Stimulated activated CD4-positive, alpha-beta T cell treated with anti-CD3 and anti-CD28 coated beads, Interleukin-1b, Interleukin-23, amount 100 ng/mL, for 24 hours (primary cell): ENCODE data around the gene LRRFIP1.
"Not testable (repeated sequence)": the region's sequence is repeated elsewhere in the genome, so short reads cannot be mapped to it uniquely, and the experiment has no call there.

Source experiments
- DNase-seq, 4 experiments: peaks; one replicate each; pipeline ENCODE4 v3.0.0-alpha.2; 2020; ENCODE audit warnings: low read depth in 4 of 4, low spot score in 1 of 4

Gene LRRFIP1, protein sequence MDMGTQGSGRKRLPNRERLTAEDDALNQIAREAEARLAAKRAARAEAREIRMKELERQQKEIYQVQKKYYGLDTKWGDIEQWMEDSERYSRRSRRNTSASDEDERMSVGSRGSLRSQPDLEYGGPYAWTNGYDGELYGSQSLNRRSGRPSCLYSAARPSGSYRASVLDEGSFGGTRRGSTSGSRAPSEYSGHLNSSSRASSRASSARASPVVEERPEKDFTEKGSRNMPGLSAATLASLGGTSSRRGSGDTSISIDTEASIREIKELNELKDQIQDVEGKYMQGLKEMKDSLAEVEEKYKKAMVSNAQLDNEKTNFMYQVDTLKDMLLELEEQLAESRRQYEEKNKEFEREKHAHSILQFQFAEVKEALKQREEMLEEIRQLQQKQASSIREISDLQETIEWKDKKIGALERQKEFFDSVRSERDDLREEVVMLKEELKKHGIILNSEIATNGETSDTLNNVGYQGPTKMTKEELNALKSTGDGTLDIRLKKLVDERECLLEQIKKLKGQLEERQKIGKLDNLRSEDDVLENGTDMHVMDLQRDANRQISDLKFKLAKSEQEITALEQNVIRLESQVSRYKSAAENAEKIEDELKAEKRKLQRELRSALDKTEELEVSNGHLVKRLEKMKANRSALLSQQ

DNA sequence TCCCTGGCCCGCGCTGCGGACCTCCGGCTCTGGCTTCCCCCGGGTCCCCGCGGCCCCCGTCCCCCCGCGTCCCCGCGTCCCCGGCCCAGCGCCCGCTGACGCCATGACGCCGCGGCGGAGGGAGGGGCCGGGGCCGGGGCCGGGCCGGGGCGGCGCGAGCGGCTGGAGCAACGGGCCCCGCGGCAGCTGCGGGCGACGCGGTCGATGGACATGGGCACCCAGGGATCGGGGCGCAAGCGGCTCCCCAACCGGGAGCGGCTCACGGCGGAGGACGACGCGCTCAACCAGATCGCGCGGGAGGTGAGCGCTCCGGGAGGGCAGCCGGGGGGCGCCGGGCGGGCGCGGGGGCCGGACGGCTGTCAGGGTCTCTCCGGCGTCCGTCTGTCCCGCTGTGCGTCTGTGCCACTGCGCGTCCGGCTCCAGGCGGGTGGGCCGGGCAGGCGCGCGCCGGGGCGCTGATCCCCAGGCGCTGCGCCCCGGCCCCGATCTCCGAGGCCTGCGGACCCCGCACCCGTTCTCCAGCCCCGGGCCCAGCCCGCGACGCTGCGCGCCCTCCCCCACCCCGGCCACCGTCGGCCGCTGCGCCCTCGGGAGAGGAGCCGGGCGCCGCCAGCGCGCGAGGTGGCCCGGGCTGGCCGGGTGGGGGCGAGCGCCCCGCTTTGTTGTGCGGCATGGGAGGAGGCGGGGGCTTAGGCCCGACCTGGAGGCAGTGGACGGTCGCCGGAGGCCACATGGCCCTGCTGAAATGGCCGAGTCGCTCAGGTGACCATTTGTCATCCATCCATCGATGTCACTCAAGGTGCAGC is at the start of gene LRRFIP1:
TSS of gene LRRFIP1 (plus strand) at position 147 of the 806 bp plus-strand sequence. CDS start at position 205, 58 bp downstream.
- peak in 1 of 4 experiments; percentile 19 for DNase-seq

DNA sequence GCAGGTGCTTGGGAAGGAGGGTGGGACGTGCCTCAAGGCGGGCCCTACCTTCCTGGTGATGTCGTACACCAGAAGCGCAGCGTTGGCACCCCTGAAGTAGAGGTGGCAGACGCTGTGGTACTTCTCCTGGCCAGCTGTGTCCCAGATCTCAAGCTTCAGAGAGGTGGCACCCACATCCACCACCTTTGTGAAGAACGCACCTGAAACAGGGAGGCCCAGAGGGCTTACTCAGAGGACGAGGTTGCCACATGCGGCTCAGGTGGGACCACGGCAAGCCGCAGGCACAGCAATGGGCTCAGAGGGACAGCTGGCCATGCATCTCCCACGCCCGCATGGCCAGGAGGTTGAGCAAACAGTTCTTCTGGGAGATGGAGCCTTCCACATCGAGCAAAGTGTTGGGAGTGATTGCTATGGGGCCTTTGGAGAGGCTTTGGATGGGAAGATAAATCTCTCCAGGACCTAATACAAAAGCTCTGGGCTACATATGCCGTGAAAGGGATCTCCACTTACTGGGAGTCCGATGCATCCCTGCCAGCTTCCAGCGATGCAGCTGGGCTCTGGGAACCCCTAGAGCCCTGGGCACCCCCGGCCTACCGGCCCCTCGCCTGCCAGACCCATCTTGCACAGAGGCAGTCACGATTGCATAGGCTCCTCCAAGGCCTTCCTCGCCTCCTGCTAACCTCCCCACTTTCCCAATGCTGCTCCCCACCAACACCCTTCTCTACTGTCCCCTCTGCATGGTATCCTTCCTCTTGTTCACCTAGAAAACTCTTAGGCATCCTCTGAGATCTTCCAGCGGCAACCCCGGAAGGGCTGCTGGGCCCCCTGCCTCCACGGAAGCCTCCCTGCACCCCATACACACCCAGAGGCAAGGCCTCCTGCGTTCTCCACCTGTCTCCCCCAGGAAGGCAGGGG is 49.2 kb upstream of the LRRFIP1 start:
- no peak for DNase-seq

DNA sequence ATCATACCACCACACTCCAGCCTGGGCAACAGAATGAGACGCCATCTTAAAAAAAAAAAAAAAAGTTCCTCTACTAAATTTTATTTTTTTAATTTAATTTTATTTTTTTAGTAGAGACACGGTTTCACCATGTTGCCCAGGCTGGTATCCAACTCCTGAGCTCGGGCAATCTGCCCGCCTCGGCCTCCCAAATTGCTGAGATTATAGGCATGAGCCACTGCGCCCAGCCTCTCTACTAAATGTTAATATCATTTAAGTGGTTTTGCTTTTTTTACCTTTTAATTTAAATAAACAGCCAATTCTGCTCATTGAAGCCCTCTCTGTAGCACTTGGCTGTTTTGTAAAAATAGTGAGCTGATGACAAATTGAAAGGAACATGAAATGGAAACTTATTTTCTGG is 46.1 kb upstream of the LRRFIP1 start:
- DNase-seq = no peak

DNA sequence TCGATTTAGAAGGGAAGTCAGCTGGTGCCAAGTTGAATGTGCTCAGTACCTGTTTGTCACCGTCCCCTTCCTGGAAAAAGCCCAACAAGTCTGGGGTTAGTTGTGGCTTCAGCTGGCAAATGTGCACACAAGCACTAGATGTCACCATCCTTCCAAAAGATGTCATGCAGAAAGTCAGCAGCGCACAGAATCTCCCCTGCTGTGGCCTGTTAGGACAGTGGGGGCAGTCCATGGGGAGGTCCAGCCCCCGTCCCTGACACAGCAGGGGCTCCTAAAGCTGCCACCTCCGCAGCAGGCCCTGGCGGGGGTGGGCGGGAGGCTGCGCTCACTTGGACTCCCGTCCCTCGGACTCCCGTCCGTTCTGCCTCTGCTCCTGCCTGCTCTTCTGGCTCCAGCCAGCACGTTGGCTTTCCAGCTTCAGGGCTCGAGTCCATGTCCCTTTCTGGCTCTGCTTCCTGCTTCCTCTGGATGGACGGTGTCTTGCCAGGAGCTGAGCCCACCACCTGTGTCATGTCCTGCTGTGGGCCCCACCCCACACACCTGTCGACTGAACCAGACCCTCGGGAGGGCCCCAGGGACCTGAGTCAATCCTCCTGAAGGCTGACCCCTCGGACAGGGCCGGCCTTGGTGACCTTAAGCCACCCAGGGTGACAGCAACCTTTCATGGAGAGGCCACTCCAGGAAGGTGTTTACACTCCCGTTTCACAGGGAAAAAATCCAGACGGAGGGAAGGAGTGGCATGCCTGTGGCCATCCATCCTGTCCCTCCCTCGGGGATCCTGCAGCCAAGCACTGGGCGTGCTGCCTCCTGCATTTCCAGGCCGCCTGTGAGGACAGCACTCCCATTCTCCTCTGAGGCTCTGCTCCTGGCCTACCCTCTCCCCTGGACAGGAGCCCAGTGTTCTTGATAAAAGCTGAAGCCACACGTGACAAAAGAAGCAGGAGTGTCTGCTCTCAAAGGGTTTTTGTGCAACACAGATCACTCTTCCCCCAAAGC is 45.3 kb upstream of the LRRFIP1 start:
- peak in 2 of 4 experiments; percentile 15 to 36 for DNase-seq

DNA sequence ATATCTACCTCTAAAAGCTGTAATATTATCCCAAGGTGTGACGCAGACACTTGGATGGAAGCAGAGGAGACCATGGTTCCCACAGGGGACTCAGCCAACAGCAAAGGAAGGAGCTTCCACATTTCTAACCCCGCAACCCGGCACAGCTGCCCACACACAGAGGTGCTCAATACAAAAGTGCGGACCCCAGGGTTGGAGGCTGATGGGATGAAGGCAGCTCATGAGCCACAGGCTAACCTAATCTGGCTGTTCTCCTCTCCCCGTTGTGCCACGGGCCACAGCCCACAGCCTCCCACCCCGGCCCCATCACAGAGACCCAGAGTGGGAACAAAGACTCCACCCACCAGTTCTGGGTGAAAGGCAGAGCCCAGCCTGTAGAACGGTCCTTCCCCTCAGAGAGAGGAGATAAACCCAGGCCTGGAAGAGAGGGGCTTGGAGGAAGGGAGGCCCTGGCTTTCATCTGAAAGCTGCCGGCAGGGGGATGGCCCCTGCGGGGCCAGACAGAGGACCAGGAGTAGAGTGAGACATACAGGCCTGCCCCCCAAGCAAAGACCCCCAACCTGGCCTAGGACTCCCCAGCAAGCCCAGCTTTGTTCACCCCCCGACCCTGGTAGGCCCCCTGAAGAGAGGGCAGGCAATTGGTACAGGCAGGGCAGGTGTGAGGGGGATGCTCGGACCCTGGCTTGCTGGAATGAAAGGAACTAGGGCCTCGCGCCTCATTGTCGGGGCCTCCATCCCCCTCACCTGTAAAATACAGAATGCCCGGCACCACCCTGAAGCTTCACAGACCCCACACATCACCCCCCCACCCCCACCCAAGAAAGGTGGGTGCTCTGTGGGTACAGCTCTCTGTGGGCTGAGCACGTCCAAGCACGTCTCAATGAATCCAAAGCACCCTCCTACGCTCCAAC is 43.7 kb upstream of the LRRFIP1 start:
- DNase-seq = no peak

DNA sequence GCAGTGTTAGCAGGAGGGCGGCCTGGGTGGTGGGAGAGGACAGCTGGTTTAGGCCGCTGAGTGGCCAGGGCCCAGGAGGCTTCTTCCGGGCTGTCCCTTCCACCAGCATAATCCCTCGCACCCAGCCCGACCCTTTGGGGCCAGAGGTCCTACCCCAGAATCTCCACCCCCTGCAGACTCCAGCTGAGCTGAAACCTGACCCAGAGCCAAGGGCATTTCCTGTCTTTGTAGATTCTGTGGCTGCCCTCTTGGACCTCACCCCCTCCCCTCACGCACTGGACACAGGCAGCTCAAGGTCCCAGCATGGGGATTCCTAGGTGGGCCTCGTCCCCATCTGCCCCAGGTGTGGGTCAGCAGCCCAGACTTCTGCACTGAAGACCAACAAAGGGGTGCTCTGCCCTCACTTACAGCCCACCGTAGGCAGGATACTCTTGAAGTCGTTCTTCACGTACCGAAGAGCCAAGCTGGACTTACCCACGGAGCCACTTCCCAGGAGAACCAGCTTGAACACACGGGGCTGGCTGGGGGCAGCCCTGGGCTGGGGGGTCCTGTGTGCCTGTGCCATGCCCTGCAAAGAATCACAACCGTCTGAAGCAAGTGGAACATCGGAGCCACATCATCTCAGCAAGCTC is 41.7 kb upstream of the LRRFIP1 start:
- no peak for DNase-seq

DNA sequence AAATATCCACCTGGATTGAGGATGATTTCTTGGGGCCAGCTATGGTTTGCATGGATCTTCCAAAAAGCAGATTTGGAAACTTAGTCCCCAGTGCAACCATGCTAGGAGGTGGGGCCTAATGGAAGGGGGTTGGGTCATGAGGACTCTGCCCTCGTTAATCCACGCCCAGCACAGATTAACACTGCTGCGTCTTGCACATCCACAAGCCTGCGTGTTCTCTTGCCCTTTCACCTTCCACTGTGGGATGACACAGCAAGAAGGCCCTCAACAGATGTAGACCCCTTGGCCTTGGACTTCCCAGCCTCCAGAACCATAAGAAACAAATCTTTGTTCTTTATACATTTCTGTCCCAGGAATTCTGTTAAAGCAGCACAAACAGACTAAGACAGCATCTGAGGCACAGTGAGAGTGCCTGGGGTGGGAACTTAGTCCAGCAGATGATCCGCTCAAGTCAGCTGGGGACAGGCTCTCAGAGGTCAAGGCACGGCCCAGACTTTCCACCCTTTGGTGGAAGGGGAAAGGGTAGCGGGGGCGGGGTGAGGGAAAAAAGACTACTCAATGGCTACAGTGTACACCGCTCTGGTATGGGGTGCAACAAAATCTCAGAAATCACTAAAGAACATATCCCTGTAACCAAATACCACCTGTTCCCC is 39.2 kb upstream of the LRRFIP1 start:
- no peak for DNase-seq

DNA sequence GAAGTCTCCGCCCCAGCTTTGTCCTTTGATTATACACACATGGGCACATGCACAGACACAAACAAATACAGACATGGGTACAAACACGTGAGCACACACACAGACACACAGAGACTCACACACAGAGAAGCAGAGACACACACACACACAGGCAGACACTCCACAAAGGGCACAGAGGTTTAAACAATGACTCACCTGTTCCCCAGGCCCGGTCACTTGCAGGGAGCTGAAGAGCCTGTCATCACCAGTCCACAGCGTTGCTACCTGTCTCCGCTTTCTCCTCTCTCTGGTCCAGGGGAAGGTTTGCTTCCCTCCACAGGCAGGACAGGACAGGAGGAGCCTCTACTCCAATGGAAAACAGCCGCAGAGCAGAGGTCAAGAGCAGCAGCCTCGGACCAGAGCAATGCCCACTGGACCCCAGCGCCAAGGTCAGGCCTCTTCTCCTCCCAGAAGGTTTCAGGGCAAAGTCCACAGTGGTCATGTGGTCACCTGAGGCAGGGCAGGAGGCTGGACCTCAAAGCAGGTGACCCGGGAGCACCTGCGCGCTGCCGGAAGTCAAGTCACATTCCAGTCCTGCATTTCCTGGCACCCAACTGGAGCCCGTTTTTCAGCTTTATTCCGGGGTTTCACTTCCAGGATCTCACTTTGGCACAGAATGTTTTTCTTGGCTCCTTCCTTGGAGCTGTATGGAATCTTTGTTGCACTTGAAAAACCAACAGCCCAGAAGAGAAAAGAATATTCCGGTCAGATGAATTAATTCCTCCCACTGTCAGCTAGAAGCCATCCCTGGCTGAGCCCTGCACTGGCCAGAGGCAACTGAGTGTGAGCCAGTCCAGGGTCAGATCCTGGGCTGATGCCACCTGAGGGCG is 36.9 kb upstream of the LRRFIP1 start, which contains the start of gene RAB17:
TSS of gene RAB17 (minus strand) at position 463 of the 869 bp plus-strand sequence. CDS start 4,580 bp downstream, outside the sequence.
- no peak for DNase-seq

DNA sequence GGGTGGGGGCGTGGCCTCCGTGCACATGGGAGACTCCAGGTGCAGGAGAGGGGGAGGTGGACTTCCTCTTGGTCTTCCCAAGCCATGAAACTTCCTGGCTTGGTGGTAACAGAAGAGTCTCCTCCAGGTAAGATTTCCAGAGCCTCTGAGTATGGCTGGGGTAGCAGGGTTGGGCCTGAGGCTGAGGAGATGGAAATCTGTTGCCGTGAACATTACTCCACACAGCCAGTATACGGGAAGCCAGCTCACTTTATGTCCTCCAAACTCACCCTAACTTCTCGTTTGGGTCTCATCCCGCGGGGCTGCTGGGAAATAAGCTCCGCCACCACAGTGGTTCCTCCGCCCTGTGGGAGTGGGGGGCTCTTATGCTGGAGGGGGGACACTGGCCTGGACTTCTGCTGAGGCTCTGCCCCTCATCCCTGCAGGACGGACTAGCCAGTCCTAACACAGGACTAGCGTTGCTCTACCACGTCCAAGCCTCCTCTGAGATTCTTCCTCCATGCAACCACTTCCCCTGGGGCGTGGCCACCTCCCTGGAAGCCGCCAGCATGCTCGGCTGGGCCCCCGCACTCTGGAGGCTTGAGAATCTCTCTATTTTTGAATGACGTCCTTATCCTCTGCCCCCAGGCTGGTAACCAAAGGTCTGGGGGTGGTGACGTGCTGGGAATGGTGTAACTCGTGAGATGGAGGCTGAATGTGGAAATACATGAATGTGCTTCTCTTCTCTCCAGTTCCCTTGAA is 36.1 kb upstream of the LRRFIP1 start:
- no peak for DNase-seq

DNA sequence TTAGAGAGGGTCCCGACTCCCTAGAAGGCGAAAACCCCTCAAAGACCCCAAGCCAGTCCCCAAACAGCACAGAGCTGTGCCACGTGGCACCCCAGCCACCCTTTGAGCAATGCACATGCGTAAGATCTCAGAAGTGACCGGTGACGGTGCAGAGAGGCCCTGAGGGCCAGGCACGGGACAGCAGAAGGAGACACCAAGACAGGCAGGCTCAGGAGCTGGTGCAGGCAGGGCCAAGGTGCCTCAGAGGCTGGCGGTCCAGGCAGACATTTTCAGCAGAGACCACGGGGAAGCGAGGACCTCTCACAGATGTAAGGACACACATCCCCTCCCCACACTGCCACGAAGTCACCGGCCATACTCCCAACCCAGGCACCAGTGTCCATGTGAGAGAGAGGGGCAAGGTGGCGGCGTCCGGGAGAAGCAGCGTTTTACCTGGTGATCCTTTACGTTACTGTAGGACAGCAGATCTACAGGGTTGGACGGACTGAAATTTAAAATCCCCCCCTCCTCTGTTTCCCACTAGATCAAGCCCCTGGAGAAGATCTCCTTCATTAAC is 34.9 kb upstream of the LRRFIP1 start:
- no peak for DNase-seq

DNA sequence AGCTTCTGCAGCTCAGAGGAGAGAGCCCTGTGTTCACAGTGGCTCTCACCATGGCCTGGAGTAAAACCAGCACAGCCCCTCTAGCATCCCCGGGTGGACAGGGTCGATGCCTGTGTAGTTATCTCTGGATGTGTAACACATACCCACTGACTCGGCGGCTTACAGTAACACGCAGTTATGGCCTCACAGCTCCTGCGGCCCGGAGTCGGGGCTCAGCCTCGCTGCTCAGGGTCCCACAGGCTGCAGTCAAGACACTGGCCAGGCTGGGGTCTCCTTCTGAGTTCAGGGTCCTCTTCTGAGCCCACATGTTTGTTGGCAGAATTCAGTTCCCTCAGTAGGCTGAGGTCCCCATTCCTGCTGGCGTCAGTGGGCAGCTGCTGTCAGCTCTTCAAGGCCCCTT is 34.4 kb upstream of the LRRFIP1 start:
- DNase-seq = no peak

DNA sequence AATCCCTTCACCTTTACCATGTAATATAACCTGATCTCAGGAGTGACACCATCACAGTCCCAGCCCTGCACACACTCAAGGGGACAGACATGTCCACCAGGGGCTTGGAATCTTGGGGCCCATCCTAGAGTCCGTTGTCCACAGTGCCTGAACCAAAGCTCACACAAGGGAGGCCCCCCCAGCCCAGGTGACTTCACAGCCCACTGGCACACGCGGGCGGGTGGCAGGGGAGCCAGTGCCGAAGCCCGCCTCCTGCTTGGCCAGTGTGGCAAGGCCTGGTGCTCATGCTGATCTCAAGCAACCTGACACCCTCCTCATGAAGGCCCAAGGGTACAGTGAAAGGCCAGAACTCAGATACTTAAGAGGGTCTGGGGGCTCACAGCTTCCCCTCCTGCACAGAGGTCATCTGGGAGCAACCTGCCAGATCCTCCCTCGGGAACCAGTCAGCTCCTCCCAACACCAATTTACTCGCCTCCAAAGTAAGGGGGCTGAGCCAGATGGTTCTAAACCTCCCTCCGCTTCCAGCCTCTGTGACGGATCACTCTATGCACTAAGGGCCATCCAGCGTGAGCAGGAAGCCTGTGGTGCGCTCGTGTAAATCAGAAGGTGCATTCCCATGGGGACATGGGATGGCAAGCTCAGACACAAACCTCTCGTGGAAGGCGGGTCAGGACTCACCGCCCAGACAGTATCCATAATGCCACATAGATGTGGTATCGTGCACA is 33.6 kb upstream of the LRRFIP1 start:
- DNase-seq = no peak

DNA sequence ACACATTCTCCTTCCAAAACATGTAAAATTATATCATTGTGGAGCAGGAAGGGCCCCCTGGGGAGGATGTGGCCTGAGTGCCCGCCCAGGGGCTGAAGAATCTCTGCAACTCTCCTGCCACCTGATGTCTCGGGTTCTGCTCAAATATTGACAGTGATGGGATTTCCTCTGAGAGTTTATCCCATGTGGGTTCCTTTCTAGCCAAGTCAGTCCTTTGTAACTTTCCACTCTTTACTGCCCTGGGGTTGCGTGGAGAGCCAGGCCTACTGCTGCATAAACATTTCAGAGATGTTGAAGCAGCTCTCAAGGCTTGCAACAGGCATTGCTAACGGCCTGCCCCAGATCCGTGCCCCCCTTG is 32.9 kb upstream of the LRRFIP1 start:
- DNase-seq = no peak

DNA sequence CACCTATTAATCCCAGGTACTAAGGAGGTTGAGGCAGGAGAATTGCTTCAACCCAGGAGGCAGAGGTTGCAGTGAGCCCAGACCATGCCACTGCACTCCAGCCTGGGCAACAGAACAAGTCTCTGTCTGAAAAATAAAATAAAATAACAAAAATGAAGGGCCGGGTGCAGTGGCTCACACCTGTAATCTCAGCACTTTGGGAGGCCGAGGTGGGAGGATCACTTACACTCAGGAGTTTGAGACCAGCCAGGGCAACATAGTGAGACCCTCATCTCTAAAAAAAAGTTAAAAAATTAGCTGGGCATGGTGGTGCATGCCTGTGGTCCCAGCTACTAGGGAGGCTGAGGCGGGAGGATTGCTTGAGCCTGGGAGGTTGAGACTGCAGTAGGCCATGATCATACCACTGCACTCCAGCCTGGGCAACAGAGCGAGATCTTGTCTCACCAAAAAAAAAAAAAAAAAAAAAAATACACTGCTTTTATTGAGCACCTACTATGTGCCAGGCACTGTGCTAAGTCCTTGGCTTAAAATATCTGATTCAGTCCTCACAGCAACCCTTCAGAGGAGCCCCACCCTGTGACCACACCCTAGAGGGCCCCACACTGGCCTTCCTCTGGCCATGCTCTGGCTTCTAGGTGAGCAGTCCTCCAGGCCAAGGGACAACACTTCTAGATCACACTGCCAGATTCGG is 31.4 kb upstream of the LRRFIP1 start:
- DNase-seq = not testable (repeated sequence)
